Measurements from ENCODE around the gene PKNOX1. TPM values are rescaled to one million over a fixed set of nuclear protein-coding genes. Genes with fewer than 3 reads are reported as not detected.
"Not testable (repeated sequence)": the region's sequence is repeated elsewhere in the genome, so short reads cannot be mapped to it uniquely, and the experiment has no call there.

The PKNOX1 gene
- total RNA-seq, 1 experiment from 2014 or later, result 15.0 TPM

- Mint-ChIP-seq H3K36me3 (ENCODE audit: insufficient read depth, unreplicated experiment) (no peaks in the 10 kb centered on the region), H3K27ac (ENCODE audit: low read depth, unreplicated experiment) (no peak overlapping the region), H3K4me3 (ENCODE audit: unreplicated experiment) (no peak overlapping the region), H3K27me3 (ENCODE audit: insufficient read depth, unreplicated experiment) (no peaks in the 10 kb centered on the region), H3K9me3 (ENCODE audit: unreplicated experiment) (no peaks in the 10 kb centered on the region), H3K4me1 (ENCODE audit: insufficient read depth, unreplicated experiment) (no peaks in the 10 kb centered on the region)
- POLR2A ChIA-PET, result interaction anchor here (1.0 kb wide), 1 partner anchor 9 kb away, joined by 4 read pairs; the partner anchor contains the start of gene PKNOX1
- no peak for DNase-seq (ENCODE audit: unreplicated experiment)
- intact Hi-C loops (cut with micrococcal nuclease), result no loop called here
- no TSS peak for BruUV-seq (replicated peaks)
- TF ChIP-seq CTCF (IDR thresholded peaks at IDR 0.05; ENCODE audit: unreplicated experiment), result no peak
- CTCF ChIA-PET, result interaction anchor here (1.0 kb wide), 1 partner anchor 10 kb away, joined by 3 read pairs; no protein-coding TSS in a partner anchor
Measured at GRCh38 chr21:42965211-42965560, 9.2 kb upstream of the PKNOX1 start.

GRCh38 chr21:42967616-42968015 lies 6.7 kb upstream of the PKNOX1 start:
- H3K4me1 Mint-ChIP-seq (ENCODE audit: insufficient read depth, unreplicated experiment); H3K27me3 Mint-ChIP-seq (ENCODE audit: insufficient read depth, unreplicated experiment); POLR2A ChIA-PET; H3K36me3 Mint-ChIP-seq (ENCODE audit: insufficient read depth, unreplicated experiment); CTCF ChIA-PET; H3K27ac Mint-ChIP-seq (ENCODE audit: low read depth, unreplicated experiment); DNase-seq (ENCODE audit: unreplicated experiment); BruUV-seq (replicated peaks); H3K9me3 Mint-ChIP-seq (ENCODE audit: unreplicated experiment); H3K4me3 Mint-ChIP-seq (ENCODE audit: unreplicated experiment); intact Hi-C loops (cut with micrococcal nuclease): not testable (repeated sequence)

- ChIA-PET POLR2A (interaction anchor here (1.2 kb wide), 1 partner anchor 29 kb away, joined by 4 read pairs; no protein-coding TSS in a partner anchor), CTCF (no interaction called here)
- Mint-ChIP-seq H3K27ac (ENCODE audit: low read depth, unreplicated experiment) (no peak overlapping the region), H3K9me3 (ENCODE audit: unreplicated experiment) (no peaks in the 10 kb centered on the region), H3K36me3 (ENCODE audit: insufficient read depth, unreplicated experiment) (no peaks in the 10 kb centered on the region), H3K4me1 (ENCODE audit: insufficient read depth, unreplicated experiment) (no peaks in the 10 kb centered on the region), H3K4me3 (ENCODE audit: unreplicated experiment) (no peak overlapping the region), H3K27me3 (ENCODE audit: insufficient read depth, unreplicated experiment) (no peaks in the 10 kb centered on the region)
- no peak for TF ChIP-seq CTCF (IDR thresholded peaks at IDR 0.05; ENCODE audit: unreplicated experiment)
- no TSS peak for BruUV-seq (replicated peaks)
- intact Hi-C loops (cut with micrococcal nuclease), result no loop called here
- no peak for DNase-seq (ENCODE audit: unreplicated experiment)
Measured at GRCh38 chr21:42969193-42969600, 5.2 kb upstream of the PKNOX1 start.

GRCh38 chr21:42970946-42971653 lies 3.3 kb upstream of the PKNOX1 start:
- no peak for TF ChIP-seq CTCF (IDR thresholded peaks at IDR 0.05; ENCODE audit: unreplicated experiment)
- ChIA-PET CTCF (no interaction called here), POLR2A (interaction anchor here (0.8 to 1.0 kb wide), 2 partner anchors 9 to 78 kb away, joined by 3 read pairs; partner anchors contain the start of gene NDUFV3)
- no TSS peak for BruUV-seq (replicated peaks)
- Mint-ChIP-seq H3K27me3 (ENCODE audit: insufficient read depth, unreplicated experiment) (no peaks in the 10 kb centered on the region), H3K36me3 (ENCODE audit: insufficient read depth, unreplicated experiment) (no peaks in the 10 kb centered on the region), H3K4me3 (ENCODE audit: unreplicated experiment) (no peak overlapping the region), H3K4me1 (ENCODE audit: insufficient read depth, unreplicated experiment) (no peaks in the 10 kb centered on the region), H3K27ac (ENCODE audit: low read depth, unreplicated experiment) (no peak overlapping the region), H3K9me3 (ENCODE audit: unreplicated experiment) (no peaks in the 10 kb centered on the region)
- intact Hi-C loops (cut with micrococcal nuclease), result no loop called here
- no peak for DNase-seq (ENCODE audit: unreplicated experiment)

Data from MCF 10A (cell line).